Right renal pelvis (tissue), 4 donors: ENCODE measurements around the gene FLNB. TPM values are rescaled to one million over a fixed set of nuclear protein-coding genes. Genes with fewer than 3 reads are reported as not detected.
A peak's percentile ranks its signal among the peaks of the same experiment; 100 is the strongest.

Experiments used
- DNase-seq, 4 donors: peaks; one replicate each; pipeline ENCODE4 v3.0.0-alpha.2; 2013; ENCODE audit warnings: low read depth in 4 of 4, low spot score in 3 of 4, missing footprints in 1 of 4
- polyA plus RNA-seq, 4 donors: library from polyadenylated mRNA; unstranded; fragments of 120-200 nt; gene quantifications; one replicate each; pipeline ENCODE4 v1.2.1, GENCODE V29; 2013; ENCODE audit not compliant: insufficient read length in 4 of 4

Gene FLNB
- polyA plus RNA-seq, 4 donors, result 165 to 175 (median 173) TPM

DNA sequence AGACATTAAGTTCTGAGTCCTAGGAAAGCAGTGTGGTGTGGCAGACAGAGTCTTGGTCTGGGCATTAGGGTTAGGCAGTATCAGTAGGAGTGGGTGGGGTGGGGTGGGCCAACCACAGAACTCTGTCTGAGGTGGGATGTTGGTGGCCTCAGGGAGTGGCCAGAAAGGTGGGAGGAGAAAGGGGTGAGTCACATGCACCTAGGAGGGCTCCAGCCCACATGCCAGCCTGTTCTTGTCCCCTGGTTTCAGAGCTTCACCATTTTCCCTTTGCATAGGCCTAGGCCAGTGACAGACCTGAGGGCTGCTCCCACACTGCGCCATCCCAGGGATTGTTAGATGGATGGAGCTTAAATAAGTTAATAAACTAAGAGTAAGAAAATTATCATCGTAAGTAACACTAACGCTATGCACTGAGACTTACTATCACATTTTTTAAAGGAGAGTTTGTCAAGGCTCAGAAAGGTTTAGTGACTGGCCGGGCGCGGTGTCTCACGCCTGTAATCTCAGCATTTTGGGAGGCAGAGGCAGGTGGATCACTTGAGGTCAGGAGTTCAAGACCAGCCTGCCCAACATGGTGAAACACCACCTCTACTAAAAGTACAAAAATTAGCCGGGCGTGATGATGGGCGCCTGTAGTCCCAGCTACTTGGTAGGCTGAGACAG lies 168.7 kb downstream of the FLNB start:
- DNase-seq, result no peak

DNA sequence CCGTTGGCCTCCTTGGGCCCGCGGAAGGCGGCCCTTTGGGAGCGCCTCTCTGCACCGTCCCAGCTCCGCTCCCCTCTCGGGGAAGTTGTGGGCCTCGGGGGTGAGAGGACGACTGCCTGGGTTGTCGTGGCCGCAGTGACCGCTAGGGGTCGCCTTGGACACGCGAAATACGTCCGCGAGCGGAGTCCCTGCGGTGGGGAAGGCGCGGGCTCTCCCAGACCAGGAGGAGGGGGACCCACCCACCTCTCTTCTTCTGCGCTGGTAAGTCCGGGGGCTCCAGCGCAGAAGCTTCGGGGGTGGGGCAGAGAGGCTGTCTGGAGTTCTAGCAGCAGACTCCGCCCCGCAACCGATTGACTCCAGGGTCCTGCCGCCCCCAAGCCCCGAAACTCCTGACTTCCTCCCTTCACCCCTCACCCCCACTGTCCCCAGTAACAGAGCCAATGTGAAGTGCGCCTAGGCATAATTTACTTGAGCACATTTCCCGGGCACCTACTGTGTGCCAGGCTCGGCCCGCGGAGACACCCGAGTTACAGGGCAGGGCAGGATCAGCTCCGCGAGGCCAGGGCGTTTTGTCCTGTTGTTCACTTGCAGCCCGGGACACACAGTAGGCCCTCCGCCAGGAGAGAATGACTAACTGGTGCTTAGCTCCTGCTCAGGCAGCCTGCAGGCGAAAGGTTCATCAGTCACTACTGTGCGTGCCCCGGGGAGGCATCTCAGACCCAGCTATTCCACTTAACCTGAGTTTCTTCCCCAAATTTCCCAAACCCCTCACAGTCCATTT lies 169.7 kb downstream of the FLNB start:
- peak in 2 of 4 donors; percentile 82 to 86 for DNase-seq

DNA sequence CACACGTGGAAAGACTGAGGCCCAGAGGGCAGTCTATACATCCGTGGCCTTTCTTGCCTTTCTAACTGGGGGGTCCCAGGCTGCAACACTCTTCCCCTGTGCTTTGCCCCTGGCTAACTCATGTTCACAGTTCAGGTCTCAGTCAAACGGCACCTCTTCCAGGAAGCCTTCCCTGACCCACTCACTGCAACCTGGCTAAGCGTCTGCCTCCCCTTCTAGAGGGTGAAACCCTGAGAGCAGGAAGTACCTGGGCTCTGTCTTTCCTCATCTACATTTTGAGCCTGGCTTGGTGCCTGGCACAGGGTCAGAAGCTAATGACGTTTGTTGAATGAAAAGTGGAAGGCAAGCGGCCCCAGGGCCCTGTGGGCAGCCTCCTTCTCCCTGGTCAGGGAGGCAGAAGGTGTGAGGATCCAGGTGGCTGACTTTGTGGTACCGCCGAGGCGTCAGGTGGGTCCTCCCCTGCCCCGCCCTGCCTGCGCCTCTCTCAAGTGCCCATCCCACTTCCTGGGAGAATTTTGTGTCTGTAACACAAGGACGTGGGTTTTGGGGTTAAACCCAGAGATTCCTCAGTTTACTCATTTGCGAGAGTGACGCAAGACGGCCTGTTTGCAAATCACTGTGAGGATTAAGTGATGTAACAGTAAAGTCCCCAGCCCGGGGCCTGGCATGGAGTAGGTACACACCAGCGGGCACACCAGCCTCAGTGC lies 170.5 kb downstream of the FLNB start:
- no peak for DNase-seq

DNA sequence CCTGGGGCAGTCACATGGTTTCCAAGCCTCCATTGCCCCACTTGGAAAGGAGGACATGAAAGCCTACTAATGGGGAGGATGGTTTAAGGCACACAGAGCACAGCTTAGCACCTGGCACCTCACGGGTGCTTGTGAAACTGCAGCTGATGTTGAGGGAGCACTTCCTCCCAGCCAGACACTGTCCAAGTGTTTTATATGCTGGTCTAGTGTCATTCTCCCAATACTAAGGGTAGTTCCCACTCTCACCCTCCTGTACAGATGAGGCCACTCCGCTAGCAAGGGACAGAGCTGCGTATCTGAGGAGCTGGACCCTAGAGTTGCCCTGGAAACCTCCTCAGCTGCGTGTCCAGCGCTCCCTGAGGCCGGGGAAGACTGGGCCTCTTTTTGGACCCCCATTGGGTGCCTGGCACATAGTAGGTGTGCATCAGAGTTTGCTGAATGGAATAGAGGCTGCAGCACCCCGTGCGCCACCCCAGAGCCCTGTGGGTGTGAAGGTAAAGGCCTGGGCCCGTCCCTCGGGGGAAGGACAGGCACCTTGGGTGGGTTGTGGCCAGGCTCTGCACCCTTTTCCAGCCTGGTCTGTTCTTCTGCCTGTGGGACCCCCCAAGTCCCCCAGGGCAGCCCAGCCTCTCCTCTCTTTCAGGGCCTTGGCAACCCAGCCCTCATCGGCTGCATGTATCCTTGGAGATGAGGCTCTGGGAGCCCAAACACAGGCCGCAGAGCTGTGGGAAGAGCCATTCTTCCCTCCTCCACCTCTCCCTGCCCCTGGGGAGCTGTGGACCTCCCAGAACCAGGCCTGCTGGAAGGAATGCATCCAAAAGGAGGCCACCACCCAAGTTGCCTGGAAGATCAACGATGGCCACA lies 171.2 kb downstream of the FLNB start:
- no peak for DNase-seq

DNA sequence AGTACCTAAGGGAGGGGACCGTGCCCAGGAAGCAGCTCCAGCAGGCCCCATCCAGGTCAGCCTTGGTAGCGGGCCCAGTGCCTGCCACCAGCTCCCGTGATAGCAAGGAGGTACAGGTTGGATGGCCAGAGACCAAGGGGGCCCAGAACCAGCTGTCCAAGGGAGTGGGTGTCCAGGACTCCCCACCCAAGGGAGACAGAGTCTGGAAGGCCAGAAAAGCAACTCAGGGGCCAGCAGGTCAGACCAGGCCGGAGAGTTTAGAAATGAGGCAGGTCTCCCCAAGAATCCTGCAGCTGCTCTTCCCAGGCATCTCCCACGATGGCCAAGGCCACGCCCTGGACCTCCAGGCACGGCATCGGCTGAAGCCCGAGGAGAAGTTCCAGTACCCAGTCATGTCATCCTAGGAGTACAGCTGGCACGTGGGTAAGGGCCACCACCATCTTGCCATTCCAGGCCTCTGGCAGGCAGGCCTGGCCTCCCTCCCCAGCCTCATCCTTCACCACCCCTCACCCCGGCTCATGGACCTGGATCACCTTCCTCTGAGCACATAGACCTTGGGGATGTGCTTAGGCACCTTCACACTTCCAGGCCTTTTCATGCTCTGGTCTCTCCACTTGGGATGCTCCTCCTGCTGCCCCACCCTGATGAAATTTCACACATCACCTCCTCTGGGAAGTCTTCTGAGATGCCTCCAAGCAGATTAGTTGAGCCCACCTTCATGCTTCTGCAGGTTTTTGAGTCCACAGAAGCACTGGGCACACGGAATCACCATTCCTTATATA lies 172.1 kb downstream of the FLNB start:
- no peak for DNase-seq

DNA sequence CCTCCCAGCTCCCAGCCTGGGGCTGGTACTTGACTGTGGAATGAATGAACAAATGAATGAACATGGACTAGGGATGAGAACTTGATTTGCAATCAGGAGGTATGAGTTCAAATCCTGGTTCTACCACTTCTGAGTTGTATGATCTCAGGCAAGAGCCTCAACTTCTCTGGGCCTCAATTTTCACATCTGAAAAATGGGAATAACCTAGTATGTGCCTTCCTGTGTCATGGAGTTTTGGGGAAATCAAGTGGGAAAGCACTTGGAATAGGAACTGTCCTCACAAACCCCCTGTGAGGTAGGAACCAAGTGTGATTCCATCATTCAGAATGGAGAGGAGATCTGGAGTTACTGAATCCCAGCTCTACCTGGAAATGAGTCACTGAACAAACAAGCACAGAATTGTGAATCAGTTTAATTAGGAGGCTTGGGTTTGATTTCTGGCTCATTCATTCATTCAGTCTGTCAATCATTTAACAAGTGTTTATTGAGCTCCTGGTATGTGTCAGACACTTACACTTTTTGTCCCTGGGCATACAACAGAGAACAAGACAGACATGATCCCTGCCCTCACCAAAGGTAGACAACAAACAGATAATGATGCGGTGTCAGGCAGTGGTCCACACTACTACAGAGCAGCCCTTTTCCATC lies 172.8 kb downstream of the FLNB start:
- no peak for DNase-seq

DNA sequence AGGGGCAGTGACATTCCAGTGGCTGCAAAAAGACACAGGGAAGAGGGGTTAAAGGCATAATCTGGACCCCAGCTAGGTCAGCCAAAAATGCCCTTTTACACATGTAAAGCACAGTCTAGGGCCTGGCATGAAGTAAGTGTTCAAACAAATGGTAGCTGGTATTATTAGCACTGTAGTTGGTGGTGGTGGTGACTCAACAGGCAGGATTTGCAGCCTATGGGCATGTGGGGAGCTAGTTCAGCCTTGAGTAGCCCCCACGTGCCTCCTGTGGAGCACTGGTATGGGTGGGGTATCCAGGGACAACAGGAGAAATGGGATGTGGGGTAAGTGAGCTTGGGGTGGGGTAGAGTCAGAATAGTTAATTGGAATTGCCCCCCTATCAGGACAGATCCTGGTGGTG lies 175.0 kb downstream of the FLNB start:
- no peak for DNase-seq

DNA sequence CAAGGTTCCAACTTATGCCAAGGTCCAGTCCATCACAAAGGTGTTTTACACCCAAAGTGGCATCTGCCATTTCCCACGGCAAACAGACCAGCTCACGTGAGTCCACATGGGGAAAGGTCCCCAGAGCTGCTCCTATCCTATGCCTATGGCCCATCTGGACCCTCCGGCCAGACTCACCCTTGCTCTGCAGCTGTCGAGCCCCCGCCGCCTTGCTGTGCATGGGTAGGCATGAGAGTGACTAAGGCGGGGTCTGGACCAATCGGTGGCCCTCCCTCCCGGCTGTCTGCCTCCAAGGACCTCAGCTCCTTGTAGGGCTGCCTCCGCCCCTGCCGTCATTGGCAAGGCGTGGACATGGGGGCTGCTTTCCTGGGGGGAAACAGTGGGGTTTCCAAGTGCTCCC lies 175.7 kb downstream of the FLNB start:
- DNase-seq, result no peak

DNA sequence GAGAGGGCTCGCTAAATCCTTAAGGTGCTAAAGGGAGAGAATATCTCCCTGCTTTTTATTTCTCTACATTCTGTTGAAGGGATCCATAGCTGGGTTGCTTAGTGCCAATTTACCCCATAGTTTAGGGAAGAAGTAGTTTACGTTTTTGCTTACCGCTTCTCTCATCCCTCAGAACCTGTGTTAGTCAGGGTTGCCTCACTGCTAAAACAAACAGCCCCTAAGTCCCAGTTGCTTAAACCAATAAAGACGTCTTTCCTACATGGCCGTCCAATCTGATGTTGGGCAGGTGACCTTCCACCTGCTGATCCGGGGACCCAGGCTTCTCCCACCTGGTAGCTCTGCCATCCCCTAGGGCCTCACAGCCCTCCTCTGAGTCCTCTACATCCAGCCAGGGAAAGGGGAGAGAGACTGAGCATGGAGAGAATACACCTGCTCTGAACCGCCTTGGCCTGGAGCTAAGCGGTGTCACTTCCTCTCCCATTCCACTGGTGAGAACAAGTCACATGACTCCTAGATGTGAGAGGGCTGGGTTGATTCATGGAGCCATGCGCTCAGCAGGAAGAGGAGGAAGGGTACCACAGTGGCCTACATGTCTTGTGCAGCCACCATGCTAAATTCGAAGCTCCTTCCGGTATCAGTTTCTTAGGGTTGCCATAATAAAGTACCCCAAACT lies 176.2 kb downstream of the FLNB start:
- DNase-seq, result no peak

DNA sequence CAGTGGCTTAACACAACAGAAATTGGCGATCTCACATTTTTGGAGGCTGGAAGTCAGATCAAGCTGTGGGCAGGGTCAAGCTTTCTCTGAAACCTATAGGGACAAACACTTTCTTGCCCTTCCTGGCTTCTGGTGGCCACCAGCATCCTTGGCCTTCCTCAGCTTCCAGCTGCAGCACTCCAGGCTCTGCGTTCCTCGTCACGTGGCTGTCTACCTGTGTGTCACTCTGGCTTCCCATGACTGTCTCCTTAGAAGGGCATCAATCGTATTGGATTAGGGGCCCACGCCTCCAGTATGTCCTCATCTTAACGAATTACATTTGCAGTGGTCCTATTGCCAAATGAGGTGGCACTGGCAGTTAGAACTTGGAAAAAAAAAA lies 176.7 kb downstream of the FLNB start:
- DNase-seq, result no peak

DNA sequence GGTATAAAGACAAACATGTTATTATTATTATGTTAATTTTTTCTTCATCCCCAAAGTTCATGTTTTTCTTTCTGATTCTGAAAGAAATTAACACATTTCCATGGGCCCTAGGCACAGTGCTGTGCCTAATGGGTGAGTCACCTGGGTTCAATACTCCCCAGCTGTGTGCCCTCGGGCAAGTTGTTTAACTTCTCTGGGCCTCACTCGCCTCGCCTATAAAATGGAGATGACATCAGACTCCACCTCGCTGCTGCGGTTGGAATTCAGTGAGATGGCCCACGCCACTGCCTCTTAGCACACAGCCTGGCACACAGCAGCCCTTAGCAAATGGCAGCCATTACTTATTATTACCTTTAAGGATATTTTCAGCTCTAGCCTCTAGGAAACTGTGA lies 179.9 kb downstream of the FLNB start:
- no peak for DNase-seq

DNA sequence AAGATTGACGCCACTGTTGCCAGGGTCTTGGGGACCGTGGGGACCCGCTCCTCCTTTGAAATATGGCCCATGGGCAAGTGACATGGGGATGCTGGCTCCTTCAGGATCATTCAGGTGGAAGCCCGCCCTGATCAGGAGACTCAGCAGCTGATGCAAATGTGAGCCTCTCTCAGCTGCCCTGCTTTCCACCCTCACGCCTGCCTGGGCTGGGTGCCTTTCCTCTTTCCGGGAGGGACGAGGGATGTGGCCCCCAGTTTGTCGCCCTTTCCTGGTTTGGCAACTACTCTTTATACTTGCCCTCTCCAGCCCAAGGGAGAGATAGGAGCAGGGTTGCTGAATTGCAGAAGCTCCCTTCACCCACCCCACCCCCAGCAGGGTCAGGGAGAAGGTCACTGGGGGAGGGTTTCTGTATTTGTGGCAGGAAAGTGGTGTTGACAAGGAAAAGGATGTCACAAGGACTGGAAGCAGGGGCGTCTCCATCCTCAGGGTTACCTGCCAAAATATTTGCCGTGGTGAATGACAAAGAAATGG lies 180.8 kb downstream of the FLNB start:
- no peak for DNase-seq

DNA sequence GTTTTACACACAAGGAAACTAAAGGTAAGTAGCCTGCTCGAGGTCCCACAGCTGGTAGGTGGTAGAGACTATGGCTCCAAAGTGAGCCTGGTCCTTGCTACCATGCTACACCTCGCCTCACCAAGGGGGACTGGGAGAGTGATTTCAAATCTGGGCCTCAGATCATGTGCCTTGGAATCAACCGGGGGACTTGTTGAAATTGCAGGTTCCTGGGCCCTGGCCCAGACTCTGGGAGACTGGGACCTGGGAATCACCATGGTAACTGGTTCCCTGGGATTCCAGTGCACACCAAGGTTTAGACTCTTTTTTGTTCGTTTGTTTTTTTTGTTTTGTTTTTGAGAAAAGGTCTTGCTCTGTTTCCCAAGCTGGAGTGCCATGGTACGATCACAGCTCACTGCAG lies 181.5 kb downstream of the FLNB start:
- DNase-seq, result no peak

DNA sequence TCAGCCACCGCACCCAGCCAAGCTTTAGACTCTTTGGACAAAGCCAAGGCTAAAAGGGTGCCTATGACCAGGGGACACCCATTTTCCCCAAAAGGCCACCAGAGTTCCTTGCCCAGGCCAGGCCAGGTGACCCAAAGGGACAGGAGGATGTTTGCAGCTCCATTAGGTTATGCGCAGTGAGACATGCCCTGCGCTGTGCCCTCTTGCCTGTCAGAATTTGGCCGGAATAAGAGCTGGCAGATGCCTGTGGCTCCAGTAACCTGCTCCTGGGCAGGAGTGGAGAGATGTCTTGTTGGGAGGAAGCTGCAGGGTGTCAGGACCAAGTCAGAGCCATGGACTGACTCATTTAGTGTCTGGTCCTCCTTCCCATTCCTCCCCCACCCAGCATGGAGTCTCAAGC lies 182.1 kb downstream of the FLNB start:
- no peak for DNase-seq

DNA sequence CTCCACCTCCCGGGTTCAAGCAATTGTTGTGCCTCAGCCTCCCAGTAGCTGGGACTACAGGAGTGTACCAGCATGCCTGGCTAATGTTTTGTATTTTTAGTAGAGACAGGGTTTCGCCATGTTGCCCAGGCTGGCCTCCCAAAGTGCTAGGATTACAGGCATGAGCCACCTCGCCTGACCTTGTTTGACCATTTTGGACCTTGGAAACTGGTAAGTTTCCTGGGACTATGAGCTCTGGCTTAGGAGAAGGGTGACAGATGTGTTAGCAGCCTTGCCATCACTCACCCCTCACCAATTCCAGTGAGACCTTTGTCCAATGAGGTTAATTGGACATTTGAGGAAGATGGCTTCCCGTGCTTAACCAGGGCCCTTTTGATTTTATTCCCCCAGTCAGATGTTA lies 182.7 kb downstream of the FLNB start:
- no peak for DNase-seq

DNA sequence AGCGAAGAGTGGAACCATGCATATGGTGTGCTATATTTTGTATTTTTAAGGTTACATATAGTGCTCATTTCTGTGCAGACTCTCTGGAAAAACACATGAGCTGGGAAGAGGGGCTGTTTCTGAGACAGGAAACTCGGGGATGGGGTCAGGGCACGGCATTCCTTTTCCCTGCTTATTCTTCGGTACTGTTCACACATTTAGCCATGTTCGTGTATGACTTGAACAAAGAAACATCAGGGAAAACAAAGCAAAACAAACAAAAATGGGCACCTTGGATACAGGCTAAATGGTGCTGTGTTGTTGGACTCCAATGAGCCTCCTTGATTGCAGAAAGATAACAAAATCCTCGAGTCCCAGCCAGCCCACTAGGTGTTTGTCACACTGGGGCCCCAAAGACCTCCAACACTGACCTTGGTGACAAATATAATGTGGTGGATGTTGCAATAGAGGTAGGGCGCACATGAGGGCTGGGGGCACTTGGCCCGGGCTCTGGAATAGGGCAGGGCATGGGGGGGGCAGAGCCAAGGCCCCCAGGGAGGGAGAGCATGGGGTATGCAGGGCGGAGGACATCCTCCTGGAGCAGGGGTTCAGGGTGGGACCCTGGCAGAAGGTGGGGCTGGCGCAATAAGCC lies 183.3 kb downstream of the FLNB start:
- DNase-seq, result no peak

DNA sequence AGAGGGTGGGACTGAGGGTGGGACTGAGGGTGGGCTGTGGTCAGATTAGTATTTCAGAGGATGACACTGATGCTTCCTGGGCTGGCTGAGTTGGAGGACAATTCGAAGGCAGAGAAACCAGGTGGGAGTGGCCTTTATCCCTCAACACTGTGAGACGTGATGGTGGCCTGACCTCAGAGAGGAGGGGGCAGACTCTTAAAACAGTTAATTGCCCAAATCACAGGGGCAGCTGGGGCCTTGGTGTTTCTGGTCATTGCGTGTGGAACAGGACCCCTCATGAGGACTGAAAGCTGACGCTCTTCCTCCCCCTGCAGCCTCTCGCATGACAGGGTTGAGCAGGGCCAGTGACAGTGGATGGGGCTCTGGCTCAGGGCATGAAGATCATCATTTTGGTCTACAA lies 183.8 kb downstream of the FLNB start:
- DNase-seq, result no peak

DNA sequence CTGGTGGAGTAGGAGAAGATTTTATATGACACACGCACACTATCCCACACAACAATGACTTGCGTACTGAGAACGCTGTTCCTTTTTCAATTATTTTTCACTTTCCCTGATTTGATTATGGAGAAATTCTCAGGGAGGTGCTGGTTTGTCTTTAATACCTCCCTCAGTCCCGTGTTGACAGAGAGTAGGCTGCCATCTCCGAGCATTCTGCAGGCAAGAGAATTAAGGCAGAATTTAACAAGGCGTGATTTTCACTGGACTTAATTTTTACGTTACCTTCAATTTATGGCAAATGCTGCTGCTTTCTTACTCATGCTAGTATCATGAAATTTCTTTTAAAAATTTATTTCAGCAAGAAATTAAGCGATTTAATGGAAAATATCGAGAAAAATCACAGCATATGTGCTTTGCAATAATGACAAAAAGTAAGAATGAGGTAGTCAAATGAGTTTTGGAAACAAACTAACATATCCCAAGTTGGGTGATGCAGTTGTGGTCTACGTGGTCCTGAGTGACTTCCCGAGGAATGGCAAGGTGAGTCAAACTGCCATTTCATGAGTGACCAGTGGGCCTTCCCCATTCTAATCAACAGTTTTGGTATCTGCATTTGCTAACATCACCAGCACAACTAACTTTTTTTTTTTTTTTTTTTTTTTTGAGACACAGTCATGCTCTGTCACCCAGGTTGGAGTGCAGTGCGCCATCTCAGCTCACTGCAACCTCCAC lies 185.6 kb downstream of the FLNB start:
- DNase-seq, result no peak
